SK-N-SH treated with all-trans-retinoic acid at 6 μM for 48 hours (cell line): Measurements from ENCODE around the gene ZNF143.

ENCODE experiments used
- GLIS3 ChIP-seq: fragments of 250-450 bp; sonication (Bioruptor Pico); IDR thresholded peaks from 2 replicates; pipeline ENCODE4 v1.5.0; 2020; ENCODE audit warnings: mild to moderate bottlenecking, moderate library complexity
- ZFP3 ChIP-seq: fragments of 250-450 bp; sonication (Bioruptor Pico); IDR thresholded peaks from 2 replicates; pipeline ENCODE4 v1.5.0; 2020; ENCODE audit warnings: mild to moderate bottlenecking, moderate library complexity
- ZFP30 ChIP-seq: fragments of 450-650 bp; formaldehyde crosslinking; IDR thresholded peaks from 2 replicates; pipeline ENCODE4 v1.5.0; 2022; ENCODE audit warnings: mild to moderate bottlenecking, moderate library complexity
- ZNF70 ChIP-seq: fragments of 450-650 bp; formaldehyde crosslinking; IDR thresholded peaks from 2 replicates; pipeline ENCODE4 v1.5.0; 2020; ENCODE audit warnings: mild to moderate bottlenecking, moderate library complexity

DNA sequence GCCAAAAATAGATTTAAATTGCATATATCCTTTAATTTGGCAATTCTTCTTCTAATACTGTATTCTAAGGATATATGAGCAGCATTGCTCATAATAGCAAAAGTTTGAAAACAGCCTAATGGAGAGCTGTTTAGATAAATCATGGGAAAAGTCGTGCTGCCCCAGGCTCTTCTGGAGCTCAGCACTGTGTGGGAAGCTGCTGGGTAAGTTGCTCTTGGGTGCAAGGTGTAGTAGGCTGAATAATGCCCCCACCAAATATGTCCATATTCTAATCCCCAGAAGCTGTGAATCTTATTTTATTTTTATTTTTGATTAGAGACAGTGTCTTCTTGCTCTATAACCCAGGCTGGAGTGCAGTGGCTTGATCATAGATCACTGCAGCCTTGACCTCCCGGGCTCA, 77.7 kb downstream of the ZNF143 start:
- no peak for TF ChIP-seq ZNF70
- TF ChIP-seq ZFP30 (CRISPR knock-in tag), result no peak
- TF ChIP-seq ZFP3 (CRISPR knock-in tag), result no peak
- TF ChIP-seq GLIS3 (CRISPR knock-in tag), result no peak
